NCI-H2196 treated with DMSO at 0.1 percent for 48 hours (cell line): ENCODE results near the gene CCDC8.
"Not testable (repeated sequence)": the region's sequence is repeated elsewhere in the genome, so short reads cannot be mapped to it uniquely, and the experiment has no call there.

Experiments
- DNase-seq: peaks from one replicate; lab custom pipeline; 2025; ENCODE audit not compliant: unreplicated experiment; lab: John Stamatoyannopoulos, UW

CCDC8 gene

GRCh38 chr19:46383846-46384245, 29.5 kb downstream of the CCDC8 start:
- no peak for DNase-seq

GRCh38 chr19:46383171-46383815, 30.1 kb downstream of the CCDC8 start:
- DNase-seq, result no peak

GRCh38 chr19:46381756-46382345, 31.5 kb downstream of the CCDC8 start:
- no peak for DNase-seq

GRCh38 chr19:46381346-46381745, 32.0 kb downstream of the CCDC8 start:
- DNase-seq, result no peak

- no peak for DNase-seq
These were observed 32.7 kb downstream of the CCDC8 start for GRCh38 chr19:46380690-46381089.

GRCh38 chr19:46378268-46378667, 35.1 kb downstream of the CCDC8 start:
- no peak for DNase-seq

- DNase-seq, result no peak
These were observed 36.9 kb downstream of the CCDC8 start for GRCh38 chr19:46376241-46377153.

- DNase-seq, result not testable (repeated sequence)
These were observed 37.8 kb downstream of the CCDC8 start for GRCh38 chr19:46375476-46376067.

- no peak for DNase-seq
These were observed 38.6 kb downstream of the CCDC8 start for GRCh38 chr19:46374536-46375475.

- DNase-seq, result peak; percentile 97
These were observed 39.6 kb downstream of the CCDC8 start for GRCh38 chr19:46373491-46374359.

GRCh38 chr19:46372901-46373490, 40.4 kb downstream of the CCDC8 start:
- no peak for DNase-seq

- DNase-seq, result no peak
These were observed 41.9 kb downstream of the CCDC8 start for GRCh38 chr19:46371371-46371901.

GRCh38 chr19:46369817-46370216, 43.5 kb downstream of the CCDC8 start:
- no peak for DNase-seq

GRCh38 chr19:46368116-46368515, 45.2 kb downstream of the CCDC8 start:
- DNase-seq, result no peak

- DNase-seq, result no peak
These were observed 45.9 kb downstream of the CCDC8 start for GRCh38 chr19:46367426-46367825.

GRCh38 chr19:46366620-46367292, 46.6 kb downstream of the CCDC8 start:
- DNase-seq, result no peak

GRCh38 chr19:46365561-46365960, 47.8 kb downstream of the CCDC8 start:
- DNase-seq, result no peak

- no peak for DNase-seq
These were observed 49.0 kb downstream of the CCDC8 start for GRCh38 chr19:46364359-46364758.
